Skeletal muscle cell (primary cell): Measurements from ENCODE around the gene XIAP.
A peak's percentile ranks its signal among the peaks of the same experiment; 100 is the strongest.

ENCODE experiments used
- DNase-seq: peaks from one replicate; pipeline ENCODE4 v3.0.0-alpha.2; 2010; ENCODE audit warnings: low read depth
- H3K4me3 ChIP-seq: 2 replicates; pipeline ENCODE4 v1.5.1; 2011; ENCODE audit warnings: low read depth, mild to moderate bottlenecking, control low read depth, low read length, moderate library complexity

XIAP gene

DNA sequence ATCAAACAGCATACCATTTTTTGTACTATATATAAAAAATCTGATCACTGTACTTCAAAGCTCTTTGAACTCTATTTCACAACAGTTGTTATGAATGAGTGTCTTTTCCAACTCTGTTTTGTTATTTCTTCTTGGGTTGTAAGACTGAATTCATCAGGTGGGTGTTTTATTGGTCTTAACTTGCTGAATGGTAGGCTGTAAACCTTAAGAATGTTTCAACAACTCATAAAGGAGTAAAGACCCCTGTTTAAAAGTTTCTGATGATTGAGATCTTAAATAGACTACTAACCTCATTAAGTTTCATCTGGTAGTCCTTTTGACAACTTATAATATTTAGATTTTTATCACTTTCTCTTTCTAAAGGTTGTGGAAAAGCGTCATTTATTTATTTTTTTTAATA lies 83.2 kb downstream of the XIAP start:
- no peak overlapping the region for H3K4me3 ChIP-seq
- no peak for DNase-seq

DNA sequence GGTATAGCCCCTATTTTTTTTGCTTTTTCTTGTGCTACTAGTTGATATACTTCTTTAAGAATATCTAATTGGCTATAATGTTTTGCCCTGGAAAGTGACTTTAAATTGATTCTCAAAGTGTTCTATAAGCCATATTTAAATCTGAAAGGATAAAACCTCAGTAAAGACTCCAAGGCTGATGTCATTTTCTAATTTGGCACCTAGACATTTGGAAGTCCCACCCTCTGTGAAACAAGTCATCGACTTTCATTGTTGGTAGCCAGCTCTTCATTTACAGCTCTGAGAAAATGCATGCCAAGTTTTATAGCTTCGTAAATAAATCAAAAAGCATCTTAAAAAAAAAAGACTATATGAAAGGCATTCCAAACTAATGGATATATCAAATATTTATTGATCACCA lies 83.6 kb downstream of the XIAP start:
- no peak overlapping the region for H3K4me3 ChIP-seq
- no peak for DNase-seq

GRCh38 chrX:123949846-123950245 lies 90.0 kb downstream of the XIAP start:
- H3K4me3 ChIP-seq, result no peak overlapping the region
- no peak for DNase-seq

DNA sequence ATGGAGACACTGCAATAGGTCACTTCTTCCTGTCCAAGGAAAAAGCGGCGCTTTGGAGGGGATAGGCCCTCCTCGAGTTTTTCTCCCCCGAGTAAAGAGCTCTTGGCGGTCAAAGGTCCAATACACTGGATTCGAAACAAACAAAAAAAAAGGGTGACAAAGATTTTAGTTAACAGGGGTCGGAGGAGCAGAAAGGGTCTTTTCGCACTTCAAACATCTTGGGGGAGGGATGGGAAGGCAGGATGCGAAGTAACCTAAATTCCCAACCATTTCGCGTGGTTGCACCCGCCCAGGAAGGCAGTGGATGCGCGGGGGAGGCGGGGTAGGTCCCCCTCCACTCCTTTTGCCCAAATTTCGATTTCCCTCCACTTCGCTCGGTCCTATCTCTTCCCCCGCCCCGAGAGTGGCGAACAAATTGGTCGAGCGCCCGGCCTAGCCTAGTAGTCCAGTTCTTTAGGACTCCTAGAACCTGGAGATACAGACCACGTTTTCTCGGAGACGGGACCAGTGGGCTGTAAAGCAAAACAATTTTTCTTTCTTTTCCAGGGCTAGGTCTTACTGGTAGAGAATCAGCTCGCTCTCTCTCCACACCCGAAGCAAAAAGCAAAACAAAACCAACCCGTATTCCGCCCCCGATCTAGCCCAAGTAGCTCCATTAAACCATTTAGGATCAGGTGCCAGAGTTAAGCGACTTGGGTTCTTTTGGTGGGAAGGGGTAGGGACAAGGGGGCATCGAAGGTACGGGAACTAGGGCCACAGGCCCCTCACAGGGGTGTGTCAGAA lies 99.6 kb downstream of the XIAP start:
- no peak for DNase-seq
- peak overlapping the region; percentile 61 for H3K4me3 ChIP-seq

DNA sequence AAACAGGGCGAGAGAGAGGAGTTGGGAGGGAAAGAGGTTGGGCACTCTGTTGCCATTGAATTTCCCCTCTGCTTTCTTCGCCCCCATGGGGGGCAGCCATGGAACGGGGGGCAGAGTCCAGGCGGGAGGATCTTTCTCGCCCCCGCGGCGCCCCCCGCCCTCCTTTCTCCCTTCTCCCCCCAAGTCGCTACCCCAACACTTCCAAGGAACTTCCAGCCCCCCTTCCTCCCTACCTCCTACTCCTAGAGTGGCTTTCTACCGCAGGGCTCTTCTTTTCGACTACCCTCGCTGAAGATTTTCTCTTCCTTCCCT lies 101.1 kb downstream of the XIAP start:
- H3K4me3 ChIP-seq, result peak overlapping the region; percentile 76
- no peak for DNase-seq

DNA sequence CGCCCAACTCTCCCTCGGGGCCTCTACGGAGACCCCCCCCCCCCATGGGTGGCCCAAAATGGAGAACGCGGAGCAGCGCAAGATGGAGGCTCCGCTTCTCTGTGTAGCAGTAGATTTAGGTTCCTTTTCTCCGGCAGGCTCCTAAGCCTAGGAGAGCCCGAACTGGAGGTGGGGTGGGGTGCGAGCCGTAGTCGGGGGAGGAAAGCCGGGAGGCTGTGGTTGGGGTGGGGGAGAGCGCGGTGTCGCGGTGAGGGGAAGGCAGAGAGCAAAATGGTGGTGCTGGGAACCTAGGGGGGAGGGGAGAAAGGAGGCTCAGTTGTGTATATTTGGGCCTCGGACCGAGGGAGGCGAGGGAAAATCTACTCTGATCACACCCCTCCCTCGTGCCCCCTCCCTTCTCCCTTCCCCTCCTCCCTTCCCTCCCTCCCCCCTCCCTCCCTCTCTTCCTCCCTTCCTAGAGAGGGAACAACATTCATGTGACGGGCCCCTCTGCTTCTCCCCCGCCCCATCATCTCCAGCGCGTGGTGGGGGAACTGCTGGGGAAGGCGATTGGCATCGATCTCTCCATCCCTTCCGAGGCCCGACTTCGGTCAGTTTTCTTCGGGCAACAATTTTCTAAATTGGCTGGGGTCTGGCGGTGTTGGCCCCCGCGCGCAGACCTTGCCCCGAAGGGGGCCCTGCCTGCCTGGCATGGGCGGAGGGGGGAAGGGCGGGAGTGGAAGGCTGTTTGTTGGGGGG lies 101.6 kb downstream of the XIAP start, which contains the start of gene STAG2:
STAG2 (plus strand) TSS at position 439 of the 738 bp plus-strand sequence. CDS start 60,922 bp downstream, outside the sequence.
- peak within 1 kb of the TSS; percentile 76 for H3K4me3 ChIP-seq
- DNase-seq, result peak; percentile 78

DNA sequence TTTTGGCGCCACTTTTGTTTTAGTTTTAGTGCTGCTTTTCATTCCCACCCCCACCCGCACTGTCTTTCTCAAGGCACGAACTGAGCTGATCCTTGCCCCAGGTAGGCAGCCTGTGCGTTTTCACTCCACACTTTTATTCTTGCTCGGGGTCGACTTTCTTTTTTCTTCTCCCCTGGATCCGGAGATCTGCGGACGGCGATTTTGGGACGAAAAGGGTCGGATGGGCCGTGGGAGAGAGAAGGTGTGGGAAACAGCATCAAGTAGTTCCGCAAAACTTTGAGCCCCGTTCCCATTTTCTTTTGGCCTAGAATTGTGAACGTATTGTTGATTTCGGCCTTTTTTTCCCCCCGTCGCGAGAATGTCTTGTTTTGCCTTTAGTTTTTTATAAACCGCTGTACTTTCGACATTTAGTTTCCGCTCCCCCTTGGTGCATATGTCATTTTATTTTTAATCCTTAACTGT lies 102.2 kb downstream of the XIAP start:
- DNase-seq, result no peak
- H3K4me3 ChIP-seq, result peak overlapping the region; percentile 76

- peak; percentile 90 for DNase-seq
- H3K4me3 ChIP-seq, result peak overlapping the region; percentile 76
Observed at GRCh38 chrX:123962794-123963373, 103.0 kb downstream of the XIAP start.
